ENCODE measurements around the gene RASSF10.
A peak's percentile ranks its signal among the peaks of the same experiment; 100 is the strongest.

The RASSF10 gene

GRCh38 chr11:13008625-13009475 lies at the start of gene RASSF10:
TSS of gene RASSF10 (plus strand) at chr11:13009316. CDS start at chr11:13009577, 261 bp downstream.
- in situ Hi-C loops (cut with HindIII; ENCODE audit: low pct_unique_long_range_greater_than_20kb, low sequenced_read_pairs): no loop called here
- TF ChIP-seq JUND (IDR thresholded peaks at IDR 0.05; ENCODE audit: low read depth): no peak
- peak; percentile 76 to 86 for DNase-seq (ENCODE audit: low read depth in 1 of 2, low spot score in 1 of 2)

GRCh38 chr11:12961615-12962014 lies 47.5 kb upstream of the RASSF10 start:
- DNase-seq (ENCODE audit: low read depth in 1 of 2, low spot score in 1 of 2): no peak
- in situ Hi-C loops (cut with HindIII; ENCODE audit: low pct_unique_long_range_greater_than_20kb, low sequenced_read_pairs): no loop called here
- TF ChIP-seq JUND (IDR thresholded peaks at IDR 0.05; ENCODE audit: low read depth): no peak

GRCh38 chr11:12962306-12962705 lies 46.8 kb upstream of the RASSF10 start:
- in situ Hi-C loops (cut with HindIII; ENCODE audit: low pct_unique_long_range_greater_than_20kb, low sequenced_read_pairs): no loop called here
- no peak for DNase-seq (ENCODE audit: low read depth in 1 of 2, low spot score in 1 of 2)
- TF ChIP-seq JUND (IDR thresholded peaks at IDR 0.05; ENCODE audit: low read depth): no peak

DNA sequence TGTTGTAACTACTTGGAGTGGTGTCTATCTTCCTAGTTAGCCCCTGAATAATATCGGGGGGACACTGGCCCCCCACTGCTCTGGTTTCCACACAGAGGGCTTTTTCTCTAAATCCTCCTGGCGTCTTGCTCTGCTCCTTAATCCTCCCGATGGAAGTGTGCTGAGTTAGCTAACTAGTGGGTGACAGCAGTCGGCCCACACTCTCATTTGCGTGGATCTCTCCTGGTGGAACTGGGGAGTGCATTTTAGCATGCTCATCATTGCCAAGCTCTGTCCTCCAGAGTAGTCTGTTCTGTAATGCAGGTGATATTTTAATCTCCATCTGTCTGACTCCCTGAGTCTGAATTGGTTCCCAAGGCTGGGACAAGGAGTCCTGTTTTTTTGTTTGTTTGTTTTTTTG lies 46.1 kb upstream of the RASSF10 start:
- TF ChIP-seq JUND (IDR thresholded peaks at IDR 0.05; ENCODE audit: low read depth): no peak
- DNase-seq (ENCODE audit: low read depth in 1 of 2, low spot score in 1 of 2): no peak
- in situ Hi-C loops (cut with HindIII; ENCODE audit: low pct_unique_long_range_greater_than_20kb, low sequenced_read_pairs): no loop called here

- no peak for TF ChIP-seq JUND (IDR thresholded peaks at IDR 0.05; ENCODE audit: low read depth)
- in situ Hi-C loops (cut with HindIII; ENCODE audit: low pct_unique_long_range_greater_than_20kb, low sequenced_read_pairs): no loop called here
- peak; percentile 50 to 70 for DNase-seq (ENCODE audit: low read depth in 1 of 2, low spot score in 1 of 2)
Observed at GRCh38 chr11:12963792-12964536, 45.2 kb upstream of the RASSF10 start.

GRCh38 chr11:12964650-12965049 lies 44.5 kb upstream of the RASSF10 start:
- no peak for DNase-seq (ENCODE audit: low read depth in 1 of 2, low spot score in 1 of 2)
- in situ Hi-C loops (cut with HindIII; ENCODE audit: low pct_unique_long_range_greater_than_20kb, low sequenced_read_pairs): no loop called here
- no peak for TF ChIP-seq JUND (IDR thresholded peaks at IDR 0.05; ENCODE audit: low read depth)

DNA sequence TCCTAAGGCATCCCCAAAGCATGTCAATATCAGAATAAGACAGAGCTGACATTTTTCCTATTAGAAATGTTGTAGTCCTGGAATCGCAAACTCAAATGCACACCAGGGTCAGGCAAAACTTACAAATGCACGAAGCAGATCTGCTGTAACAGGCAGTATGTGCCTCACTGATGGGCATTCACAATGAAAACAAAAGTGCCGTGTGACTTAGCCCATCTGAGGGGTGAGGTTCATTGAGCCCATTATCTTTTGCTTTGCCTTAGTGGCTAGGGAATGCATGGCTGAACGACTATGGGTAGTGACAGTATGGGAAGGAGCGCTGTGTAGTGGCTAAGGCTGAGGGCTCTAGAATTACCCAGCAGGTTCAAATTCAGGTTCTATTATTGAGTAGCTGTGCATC lies 43.1 kb upstream of the RASSF10 start:
- no peak for DNase-seq (ENCODE audit: low read depth in 1 of 2, low spot score in 1 of 2)
- TF ChIP-seq JUND (IDR thresholded peaks at IDR 0.05; ENCODE audit: low read depth): no peak
- in situ Hi-C loops (cut with HindIII; ENCODE audit: low pct_unique_long_range_greater_than_20kb, low sequenced_read_pairs): no loop called here

GRCh38 chr11:12968101-12968500 lies 41.0 kb upstream of the RASSF10 start:
- in situ Hi-C loops (cut with HindIII; ENCODE audit: low pct_unique_long_range_greater_than_20kb, low sequenced_read_pairs): no loop called here
- DNase-seq (ENCODE audit: low read depth in 1 of 2, low spot score in 1 of 2): no peak
- no peak for TF ChIP-seq JUND (IDR thresholded peaks at IDR 0.05; ENCODE audit: low read depth)

DNA sequence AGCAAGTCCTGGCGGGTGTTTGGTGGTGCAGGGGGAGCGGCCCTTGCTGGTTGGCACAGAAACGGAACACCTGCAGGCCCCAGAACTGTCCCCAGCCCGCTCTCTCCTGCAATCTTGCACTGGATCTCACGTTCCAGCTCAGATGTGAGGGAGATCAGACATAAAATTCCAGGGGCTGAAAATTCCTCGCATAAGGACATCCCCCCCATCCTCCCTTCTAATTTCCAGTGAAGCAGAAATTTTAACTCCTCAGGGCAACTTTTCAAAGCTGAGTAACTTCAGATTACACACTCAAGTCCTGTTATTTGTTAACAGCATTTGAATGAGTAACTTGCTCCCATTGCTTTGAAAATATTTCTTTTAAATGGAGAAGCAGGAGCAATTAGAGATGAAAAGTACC lies 40.3 kb upstream of the RASSF10 start:
- in situ Hi-C loops (cut with HindIII; ENCODE audit: low pct_unique_long_range_greater_than_20kb, low sequenced_read_pairs): no loop called here
- no peak for TF ChIP-seq JUND (IDR thresholded peaks at IDR 0.05; ENCODE audit: low read depth)
- DNase-seq (ENCODE audit: low read depth in 1 of 2, low spot score in 1 of 2): no peak

- no peak for TF ChIP-seq JUND (IDR thresholded peaks at IDR 0.05; ENCODE audit: low read depth)
- no peak for DNase-seq (ENCODE audit: low read depth in 1 of 2, low spot score in 1 of 2)
- in situ Hi-C loops (cut with HindIII; ENCODE audit: low pct_unique_long_range_greater_than_20kb, low sequenced_read_pairs): no loop called here
Observed at GRCh38 chr11:12971955-12972354, 37.2 kb upstream of the RASSF10 start.

- in situ Hi-C loops (cut with HindIII; ENCODE audit: low pct_unique_long_range_greater_than_20kb, low sequenced_read_pairs): no loop called here
- TF ChIP-seq JUND (IDR thresholded peaks at IDR 0.05; ENCODE audit: low read depth): no peak
- DNase-seq (ENCODE audit: low read depth in 1 of 2, low spot score in 1 of 2): no peak
Observed at GRCh38 chr11:12973528-12974181, 35.5 kb upstream of the RASSF10 start.

DNA sequence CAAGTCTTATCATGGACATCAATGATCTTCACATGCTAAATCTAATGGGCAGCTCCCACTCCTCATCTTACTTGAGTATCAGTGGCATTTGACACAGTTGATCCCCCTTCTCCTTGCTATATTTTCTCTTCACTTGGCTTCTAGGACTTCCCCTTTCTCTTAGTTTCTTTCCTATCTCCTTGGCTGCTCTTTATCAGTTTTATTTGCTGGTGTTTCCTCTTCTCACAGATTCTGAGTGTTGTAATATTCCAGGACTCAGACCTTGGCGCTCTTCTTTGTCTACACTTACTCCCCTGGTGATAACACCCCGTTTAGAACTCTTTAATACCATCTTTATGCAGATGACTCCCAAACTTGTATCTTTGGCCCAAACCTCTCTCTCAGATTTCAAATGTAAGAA lies 33.9 kb upstream of the RASSF10 start:
- in situ Hi-C loops (cut with HindIII; ENCODE audit: low pct_unique_long_range_greater_than_20kb, low sequenced_read_pairs): no loop called here
- DNase-seq (ENCODE audit: low read depth in 1 of 2, low spot score in 1 of 2): no peak
- TF ChIP-seq JUND (IDR thresholded peaks at IDR 0.05; ENCODE audit: low read depth): no peak

All from T47D (cell line).